Endothelial cell of umbilical vein (primary cell): ENCODE data around the gene C3orf52. TPM values are rescaled to one million over a fixed set of nuclear protein-coding genes. Genes with fewer than 3 reads are reported as not detected.

Experiments
- BruUV-seq: library from RNA; stranded (reverse); fragments of 400-500 nt; replicated peaks from 2 replicates; lab custom pipeline; 2021; lab: Mats Ljungman, UMichigan
- CTCF ChIA-PET: fragments of 300-600, 350-600 bp; sonication (Branson Sonifier 250); formaldehyde crosslinking; loops from one replicate; lab custom pipeline; 2021; ENCODE audit warnings: antibody characterized with exemption, inconsistent platforms; lab: Charles Lee
- POLR2A ChIA-PET: fragments of 300-600, 350-600 bp; sonication (Branson Sonifier 250); formaldehyde crosslinking; loops from one replicate; lab custom pipeline; 2021; ENCODE audit warnings: antibody characterized with exemption, inconsistent platforms; lab: Charles Lee
- DNase-seq: peaks from one replicate; pipeline ENCODE4 v3.0.0-alpha.2; 2011; ENCODE audit warnings: low read depth, low spot score
- FAIRE-seq: peaks from 2 replicates; lab custom pipeline; 2011; peaks lifted over from hg19 to GRCh38; lab: Jason Lieb, UNC
- H2AFZ ChIP-seq: 2 replicates; pipeline ENCODE4 v1.6.0; 2012; ENCODE audit warnings: low read depth, low read length, control low read depth, inconsistent platforms
- H3K27ac ChIP-seq: 2 replicates; pipeline ENCODE4 v1.5.1; 2011; ENCODE audit warnings: low read depth, mild to moderate bottlenecking, control low read depth, low read length, moderate library complexity; ENCODE audit not compliant: insufficient read depth
- H3K27me3 ChIP-seq, 2 experiments: 2 replicates each; pipeline versions ENCODE4 v1.6.0 to v1.6.1; 2011; ENCODE audit warnings: low read length in 2 of 2, mixed read lengths in 1 of 2; ENCODE audit not compliant: control insufficient read depth in 2 of 2, insufficient read depth in 2 of 2
- H3K36me3 ChIP-seq, 2 experiments: 2 replicates in 1 of 2; 3 replicates in 1 of 2; pipeline ENCODE4 v1.5.1; 2011; ENCODE audit warnings: low read length in 2 of 2, mild to moderate bottlenecking in 1 of 2, moderate library complexity in 1 of 2; ENCODE audit not compliant: control insufficient read depth in 2 of 2, insufficient read depth in 2 of 2; ENCODE audit errors: extremely low read depth in 1 of 2
- H3K4me1 ChIP-seq: 3 replicates; pipeline ENCODE4 v1.5.1; 2011; ENCODE audit warnings: mild to moderate bottlenecking, low read length; ENCODE audit not compliant: control insufficient read depth, insufficient read depth; ENCODE audit errors: extremely low read depth
- H3K4me2 ChIP-seq: 2 replicates; pipeline ENCODE4 v1.6.1; 2011; ENCODE audit warnings: low read length, control low read depth, mixed read lengths; ENCODE audit not compliant: insufficient read depth
- H3K4me3 ChIP-seq, 3 experiments: fragments of 200-600 bp in 1 of 3; sonication (generic), shearing (Covaris generic) in 1 of 3; replicated peaks in 1 of 3; 2 replicates each; pipeline ENCODE4 v1.5.1; 2011 to 2016; ENCODE audit warnings: control low read depth in 3 of 3, low read length in 3 of 3, mild to moderate bottlenecking in 2 of 3, inconsistent platforms in 1 of 3, low read depth in 1 of 3, moderate library complexity in 1 of 3; ENCODE audit not compliant: insufficient read depth in 1 of 3
- H3K79me2 ChIP-seq: 2 replicates; pipeline ENCODE4 v1.6.0; 2012; ENCODE audit warnings: low read length, inconsistent platforms; ENCODE audit not compliant: control insufficient read depth, insufficient read depth
- H3K9ac ChIP-seq: replicated peaks from 2 replicates; pipeline ENCODE3; 2011; ENCODE audit warnings: low read length, control low read depth; ENCODE audit not compliant: insufficient read depth; ENCODE audit errors: extremely low read depth
- H3K9me1 ChIP-seq: replicated peaks from 3 replicates; pipeline ENCODE4 v1.6.0; 2011; ENCODE audit warnings: mild to moderate bottlenecking, low read length; ENCODE audit not compliant: control insufficient read depth, insufficient read depth; ENCODE audit errors: extremely low read depth
- H3K9me3 ChIP-seq: replicated peaks from 2 replicates; pipeline ENCODE4 v1.5.1; 2012; ENCODE audit warnings: low read length, inconsistent platforms; ENCODE audit not compliant: control insufficient read depth, insufficient read depth
- H4K20me1 ChIP-seq: replicated peaks from 2 replicates; pipeline ENCODE3; 2011; ENCODE audit warnings: mild to moderate bottlenecking, low read length; ENCODE audit not compliant: control insufficient read depth, insufficient read depth; ENCODE audit errors: extremely low read depth
- EZH2 ChIP-seq: IDR thresholded peaks from 2 replicates; pipeline ENCODE4 v1.6.1; 2012; ENCODE audit warnings: borderline replicate concordance, low read depth, mild to moderate bottlenecking, moderate library complexity, low read length, inconsistent platforms; ENCODE audit not compliant: severe bottlenecking
- FOS ChIP-seq: IDR thresholded peaks from 2 replicates; pipeline ENCODE4 v1.6.1; 2011; ENCODE audit warnings: mild to moderate bottlenecking, low read length, moderate library complexity, borderline replicate concordance; ENCODE audit not compliant: insufficient read depth
- GATA2 ChIP-seq: IDR thresholded peaks from 2 replicates; pipeline ENCODE4 v1.7.0; 2011; ENCODE audit warnings: low read depth, mild to moderate bottlenecking, moderate library complexity, mixed read lengths, low read length; ENCODE audit not compliant: insufficient read length, insufficient read depth
- JUN ChIP-seq: IDR thresholded peaks from 2 replicates; pipeline ENCODE4 v1.6.1; 2011; ENCODE audit warnings: borderline replicate concordance, low read depth; ENCODE audit not compliant: insufficient read length, insufficient read depth
- MYC ChIP-seq: IDR thresholded peaks from one replicate; pipeline ENCODE4 v1.6.1; 2011; ENCODE audit warnings: mild to moderate bottlenecking, low read depth, low read length
- POLR2A ChIP-seq: IDR thresholded peaks from 2 replicates; pipeline ENCODE4 v1.6.1; 2012; ENCODE audit warnings: low read depth, mild to moderate bottlenecking, control low read depth, low read length
- POLR2AphosphoS5 ChIP-seq: IDR thresholded peaks from 2 replicates; pipeline ENCODE4 v1.6.1; 2012; ENCODE audit warnings: low read depth, mild to moderate bottlenecking, control low read depth, low read length, moderate library complexity; ENCODE audit not compliant: insufficient read depth
- dilution Hi-C: fragments of 300-500 bp; cut with MboI; formaldehyde crosslinking; loops from one replicate; pipeline ENCODE4 v1.15.0; 2019; ENCODE audit warnings: low sequenced_read_pairs; ENCODE audit not compliant: extremely low pct_ligation_motif_present
- intact Hi-C: fragments of 100-400 bp; cut with micrococcal nuclease; formaldehyde crosslinking; loops from one replicate; pipeline ENCODE4 v1.10.0; 2022
- polyA plus RNA-seq, 4 experiments: library from polyadenylated mRNA; depleted of rRNA in 3 of 4; stranded (reverse) in 3 of 4; unstranded in 1 of 4; fragments of >200 nt; gene quantifications; 2 replicates each; pipeline versions ENCODE4 v1.2.1 to v1.2.3, GENCODE V29; 2011 to 2012; ENCODE audit warnings: missing spikeins in 1 of 4
- total RNA-seq: library from RNA; stranded (reverse); gene quantifications from 2 replicates; pipeline ENCODE4 v1.2.3, GENCODE V29; 2021
- TF ChIP-seq, protein P1 (sequence below), 2 donors: IDR thresholded peaks; 1 replicate in 1 of 2; 2 replicates in 1 of 2; pipeline ENCODE4 v1.5.1; 2011; ENCODE audit warnings: low read length in 2 of 2, mild to moderate bottlenecking in 2 of 2, moderate library complexity in 2 of 2, control low read depth in 1 of 2, inconsistent platforms in 1 of 2, low read depth in 1 of 2; ENCODE audit not compliant: insufficient read depth in 1 of 2; ENCODE audit errors: extremely low read depth in 1 of 2
- TF ChIP-seq, protein P2 (sequence below): IDR thresholded peaks from 2 replicates; pipeline ENCODE4 v1.6.1; 2011; ENCODE audit not compliant: insufficient read depth, insufficient read length

C3orf52 gene
- total and polyA plus RNA-seq, 2 donors (not counting 3 experiments of a cell fraction or from before 2014, with no cell fraction given): 4.2 to 4.6 TPM

DNA sequence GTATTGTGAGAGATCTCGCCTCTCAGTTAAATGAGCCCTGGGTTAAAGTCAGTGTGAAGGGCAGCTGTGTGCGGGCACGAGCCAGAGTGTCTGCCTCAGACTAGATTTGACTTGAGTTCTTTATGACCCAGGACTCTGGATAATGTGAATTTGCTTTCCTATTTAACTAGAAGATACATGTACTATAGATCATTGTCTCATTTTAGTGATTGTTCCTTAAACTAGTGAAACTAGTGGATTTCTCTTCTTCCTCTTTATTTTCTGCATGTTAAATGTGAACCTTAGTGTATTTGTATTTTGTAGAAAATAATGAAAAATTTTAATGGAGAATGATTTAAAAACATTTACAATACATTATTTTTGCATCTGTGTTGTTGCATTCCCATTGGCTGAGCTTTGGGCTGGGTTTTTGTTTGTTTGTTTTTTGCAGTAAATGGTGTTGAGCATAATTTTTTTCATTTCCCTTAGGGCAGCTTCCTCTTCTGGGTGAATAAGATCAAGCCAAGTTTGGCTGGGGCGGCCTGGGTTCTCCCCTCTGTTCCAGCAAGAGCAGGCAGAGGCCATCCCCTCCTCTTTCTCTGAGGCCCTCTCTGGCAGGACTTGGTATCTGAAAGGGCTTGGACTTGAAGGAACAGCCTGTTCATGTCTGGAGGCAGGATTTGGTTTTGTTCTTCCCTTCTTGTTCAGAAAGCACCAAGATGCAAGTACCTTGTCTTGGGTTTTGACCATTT, 31.8 kb downstream of the C3orf52 start:
- no peaks in the 10 kb centered on the region for H3K36me3 ChIP-seq
- DNase-seq (no peak), FAIRE-seq (no peak)
- H2AFZ ChIP-seq: no peak overlapping the region
- POLR2A ChIA-PET: no interaction called here
- H4K20me1 ChIP-seq: no peaks in the 10 kb centered on the region
- H3K79me2 ChIP-seq: no peaks in the 10 kb centered on the region
- intact Hi-C loops (loop anchor here (10.0 kb wide), 2 partner anchors 207 to 317 kb away; no protein-coding TSS in a partner anchor), dilution Hi-C loops (no loop called here)
- H3K4me3 ChIP-seq: no peak overlapping the region
- no peak overlapping the region for H3K4me2 ChIP-seq
- no peaks in the 10 kb centered on the region for H3K27me3 ChIP-seq
- no peaks in the 10 kb centered on the region for H3K9me1 ChIP-seq
- H3K9ac ChIP-seq: no peak overlapping the region
- no TSS peak for BruUV-seq
- H3K27ac ChIP-seq: no peak overlapping the region
- peaks cover 7% of the 10 kb centered on the region for H3K4me1 ChIP-seq
- no peaks in the 10 kb centered on the region for H3K9me3 ChIP-seq
- CTCF ChIA-PET: interaction anchor here (0.9 to 1.8 kb wide), 2 partner anchors 13 to 402 kb away, joined by 3 to 5 read pairs; no protein-coding TSS in a partner anchor
- TF ChIP-seq JUN (no peak), POLR2AphosphoS5 (no peak), POLR2A (no peak), FOS (no peak), GATA2 (no peak)

DNA sequence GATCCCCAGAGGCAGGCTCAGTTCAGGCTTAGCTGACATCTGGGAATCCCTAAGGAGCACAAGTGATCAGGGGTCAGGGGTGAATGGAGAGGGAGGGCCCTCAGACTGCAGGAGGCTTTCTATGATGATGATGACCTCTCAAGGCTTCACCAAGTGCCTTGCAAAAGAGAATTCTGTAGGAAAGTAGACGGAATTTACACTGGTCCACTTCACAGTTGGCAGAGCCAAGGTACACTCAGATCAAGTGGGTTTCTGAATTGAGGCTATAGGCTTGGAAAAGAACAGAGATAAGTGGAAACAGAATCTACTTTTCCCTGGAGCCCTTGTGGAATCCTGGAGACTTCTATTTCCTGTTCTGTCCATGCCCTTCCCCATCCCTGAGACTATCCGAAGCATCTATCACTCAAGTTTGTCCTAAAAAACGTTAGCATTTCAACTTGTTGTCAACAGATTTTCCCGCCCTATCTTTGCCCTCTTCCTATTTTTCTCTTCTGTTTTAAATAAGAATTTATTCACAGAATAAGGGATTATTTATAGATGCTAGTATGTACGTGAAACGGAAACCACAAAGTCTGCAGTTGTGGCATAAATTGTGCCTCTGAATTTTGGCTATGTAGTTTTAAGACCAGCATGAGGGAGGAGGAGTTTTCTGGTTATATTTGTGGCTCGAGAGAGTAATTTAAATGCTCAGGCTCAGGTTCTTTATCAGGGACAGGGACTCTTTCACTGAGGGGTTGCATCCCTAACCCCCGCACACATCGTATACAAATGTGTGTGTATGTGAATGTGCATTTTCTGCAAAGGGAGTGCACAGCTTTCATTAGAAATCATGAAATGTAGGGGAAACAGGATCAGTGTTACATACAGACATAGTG, 34.0 kb downstream of the C3orf52 start:
- peaks cover 7% of the 10 kb centered on the region for H3K4me1 ChIP-seq
- no peak overlapping the region for H3K9ac ChIP-seq
- no peaks in the 10 kb centered on the region for H4K20me1 ChIP-seq
- TF ChIP-seq FOS: no peak
- TF ChIP-seq POLR2AphosphoS5: no peak
- no peak for TF ChIP-seq POLR2A
- no peak for TF ChIP-seq GATA2
- TF ChIP-seq EZH2: no peak
- TF ChIP-seq, protein P1, sequence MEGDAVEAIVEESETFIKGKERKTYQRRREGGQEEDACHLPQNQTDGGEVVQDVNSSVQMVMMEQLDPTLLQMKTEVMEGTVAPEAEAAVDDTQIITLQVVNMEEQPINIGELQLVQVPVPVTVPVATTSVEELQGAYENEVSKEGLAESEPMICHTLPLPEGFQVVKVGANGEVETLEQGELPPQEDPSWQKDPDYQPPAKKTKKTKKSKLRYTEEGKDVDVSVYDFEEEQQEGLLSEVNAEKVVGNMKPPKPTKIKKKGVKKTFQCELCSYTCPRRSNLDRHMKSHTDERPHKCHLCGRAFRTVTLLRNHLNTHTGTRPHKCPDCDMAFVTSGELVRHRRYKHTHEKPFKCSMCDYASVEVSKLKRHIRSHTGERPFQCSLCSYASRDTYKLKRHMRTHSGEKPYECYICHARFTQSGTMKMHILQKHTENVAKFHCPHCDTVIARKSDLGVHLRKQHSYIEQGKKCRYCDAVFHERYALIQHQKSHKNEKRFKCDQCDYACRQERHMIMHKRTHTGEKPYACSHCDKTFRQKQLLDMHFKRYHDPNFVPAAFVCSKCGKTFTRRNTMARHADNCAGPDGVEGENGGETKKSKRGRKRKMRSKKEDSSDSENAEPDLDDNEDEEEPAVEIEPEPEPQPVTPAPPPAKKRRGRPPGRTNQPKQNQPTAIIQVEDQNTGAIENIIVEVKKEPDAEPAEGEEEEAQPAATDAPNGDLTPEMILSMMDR (IDR thresholded peaks at IDR 0.05; ENCODE audit: extremely low read depth in 1 of 2, insufficient read depth in 1 of 2, low read depth in 1 of 2, low read length in 2 of 2): no peak
- TF ChIP-seq MYC: no peak
- TF ChIP-seq, protein P2, sequence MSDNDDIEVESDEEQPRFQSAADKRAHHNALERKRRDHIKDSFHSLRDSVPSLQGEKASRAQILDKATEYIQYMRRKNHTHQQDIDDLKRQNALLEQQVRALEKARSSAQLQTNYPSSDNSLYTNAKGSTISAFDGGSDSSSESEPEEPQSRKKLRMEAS: no peak
- CTCF ChIA-PET: no interaction called here
- no peak overlapping the region for H3K27ac ChIP-seq
- H3K4me3 ChIP-seq: no peak overlapping the region
- BruUV-seq: no TSS peak
- no peaks in the 10 kb centered on the region for H3K9me1 ChIP-seq
- POLR2A ChIA-PET: no interaction called here
- dilution Hi-C loops: no loop called here
- H3K4me2 ChIP-seq: no peak overlapping the region
- intact Hi-C loops: loop anchor here (10.0 kb wide), 2 partner anchors 205 to 315 kb away; no protein-coding TSS in a partner anchor
- H3K79me2 ChIP-seq: no peaks in the 10 kb centered on the region
- no peaks in the 10 kb centered on the region for H3K36me3 ChIP-seq
- FAIRE-seq (no peak), DNase-seq (no peak)
- no peak overlapping the region for H2AFZ ChIP-seq
- H3K27me3 ChIP-seq: no peaks in the 10 kb centered on the region
- no peaks in the 10 kb centered on the region for H3K9me3 ChIP-seq
